ENCODE results near the gene UBE2E2.

UBE2E2 gene

DNA sequence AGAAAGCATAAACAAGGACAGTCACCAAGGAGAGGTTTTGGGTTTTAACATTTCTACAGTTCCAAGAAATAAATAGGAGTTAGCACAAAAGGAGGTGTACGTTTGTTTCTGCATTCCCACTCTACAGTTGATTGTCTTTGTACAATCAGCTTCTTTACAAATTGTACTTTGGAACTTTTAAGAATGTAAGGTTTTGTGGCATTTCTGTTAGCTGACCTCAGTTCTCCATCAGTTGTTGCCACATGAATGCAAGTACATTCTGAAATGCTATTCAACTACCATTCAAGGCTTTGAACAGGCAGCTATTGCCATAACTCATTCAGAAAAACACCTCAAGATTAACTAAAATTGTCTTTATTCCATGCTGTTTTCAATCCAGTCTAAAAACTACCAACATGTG lies 349.4 kb downstream of the UBE2E2 start:
- H3K27ac ChIP-seq (ENCODE audit: low read length), result no peak overlapping the region
- no peaks in the 10 kb centered on the region for H3K9me3 ChIP-seq (ENCODE audit: insufficient read depth, low read length, severe bottlenecking)
- no peak overlapping the region for H2AFZ ChIP-seq (ENCODE audit: low read depth, low read length)
- no peaks in the 10 kb centered on the region for H3K36me3 ChIP-seq (ENCODE audit: insufficient read depth, low read length)
- H4K20me1 ChIP-seq (ENCODE audit: insufficient read depth, low read length), result no peaks in the 10 kb centered on the region
- H3K79me2 ChIP-seq (ENCODE audit: insufficient read depth, low read length), result no peaks in the 10 kb centered on the region
- DNase-seq (no peak), ATAC-seq (ENCODE audit: insufficient read depth, low read depth) (no peak)
- no peak overlapping the region for H3K9ac ChIP-seq (ENCODE audit: low read depth, low read length)
- no peak overlapping the region for H3K4me3 ChIP-seq (ENCODE audit: low read depth in 1 of 2, low read length in 2 of 2)
- H3K4me2 ChIP-seq (ENCODE audit: insufficient read depth, low read length), result no peak overlapping the region
- H3K27me3 ChIP-seq (ENCODE audit: insufficient read depth, low read length, poor library complexity), result no peaks in the 10 kb centered on the region
- H3K4me1 ChIP-seq (ENCODE audit: insufficient read depth, low read length), result no peaks in the 10 kb centered on the region
- TF ChIP-seq, protein P1, sequence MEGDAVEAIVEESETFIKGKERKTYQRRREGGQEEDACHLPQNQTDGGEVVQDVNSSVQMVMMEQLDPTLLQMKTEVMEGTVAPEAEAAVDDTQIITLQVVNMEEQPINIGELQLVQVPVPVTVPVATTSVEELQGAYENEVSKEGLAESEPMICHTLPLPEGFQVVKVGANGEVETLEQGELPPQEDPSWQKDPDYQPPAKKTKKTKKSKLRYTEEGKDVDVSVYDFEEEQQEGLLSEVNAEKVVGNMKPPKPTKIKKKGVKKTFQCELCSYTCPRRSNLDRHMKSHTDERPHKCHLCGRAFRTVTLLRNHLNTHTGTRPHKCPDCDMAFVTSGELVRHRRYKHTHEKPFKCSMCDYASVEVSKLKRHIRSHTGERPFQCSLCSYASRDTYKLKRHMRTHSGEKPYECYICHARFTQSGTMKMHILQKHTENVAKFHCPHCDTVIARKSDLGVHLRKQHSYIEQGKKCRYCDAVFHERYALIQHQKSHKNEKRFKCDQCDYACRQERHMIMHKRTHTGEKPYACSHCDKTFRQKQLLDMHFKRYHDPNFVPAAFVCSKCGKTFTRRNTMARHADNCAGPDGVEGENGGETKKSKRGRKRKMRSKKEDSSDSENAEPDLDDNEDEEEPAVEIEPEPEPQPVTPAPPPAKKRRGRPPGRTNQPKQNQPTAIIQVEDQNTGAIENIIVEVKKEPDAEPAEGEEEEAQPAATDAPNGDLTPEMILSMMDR (IDR thresholded peaks at IDR 0.05; ENCODE audit: borderline replicate concordance, extremely low read depth, low read length, poor library complexity, severe bottlenecking), result no peak
- TF ChIP-seq EZH2 (IDR thresholded peaks at IDR 0.05; ENCODE audit: borderline replicate concordance, low read depth, low read length, severe bottlenecking), result no peak

DNA sequence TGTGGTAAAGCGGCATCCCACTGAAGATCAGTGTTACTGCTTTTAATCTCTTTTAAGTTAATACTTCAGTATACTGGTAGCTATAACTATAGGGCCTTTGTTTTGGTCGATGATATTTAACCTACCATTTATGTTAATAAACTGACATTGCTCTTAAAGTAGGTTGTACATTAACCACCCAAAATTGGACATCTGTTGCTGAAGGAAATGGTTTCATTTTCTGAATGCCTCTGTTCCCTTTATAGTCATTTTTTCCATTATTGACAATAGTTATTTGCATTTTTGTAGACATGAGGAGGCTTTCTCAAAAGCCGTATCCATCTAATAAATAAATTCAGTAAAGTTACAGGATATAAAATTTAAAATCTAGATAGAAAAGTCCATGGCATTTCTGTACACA lies 350.2 kb downstream of the UBE2E2 start:
- H3K4me1 ChIP-seq (ENCODE audit: insufficient read depth, low read length), result no peaks in the 10 kb centered on the region
- no peak overlapping the region for H3K4me2 ChIP-seq (ENCODE audit: insufficient read depth, low read length)
- H3K9ac ChIP-seq (ENCODE audit: low read depth, low read length), result no peak overlapping the region
- H3K9me3 ChIP-seq (ENCODE audit: insufficient read depth, low read length, severe bottlenecking), result no peaks in the 10 kb centered on the region
- H4K20me1 ChIP-seq (ENCODE audit: insufficient read depth, low read length), result no peaks in the 10 kb centered on the region
- no peak for DNase-seq
- no peaks in the 10 kb centered on the region for H3K36me3 ChIP-seq (ENCODE audit: insufficient read depth, low read length)
- TF ChIP-seq EZH2 (IDR thresholded peaks at IDR 0.05; ENCODE audit: borderline replicate concordance, low read depth, low read length, severe bottlenecking), result no peak
- TF ChIP-seq, protein P1 (IDR thresholded peaks at IDR 0.05; ENCODE audit: borderline replicate concordance, extremely low read depth, low read length, poor library complexity, severe bottlenecking), result no peak
- no peaks in the 10 kb centered on the region for H3K79me2 ChIP-seq (ENCODE audit: insufficient read depth, low read length)
- no peak for ATAC-seq (ENCODE audit: insufficient read depth, low read depth)
- no peaks in the 10 kb centered on the region for H3K27me3 ChIP-seq (ENCODE audit: insufficient read depth, low read length, poor library complexity)
- H3K4me3 ChIP-seq (ENCODE audit: low read depth in 1 of 2, low read length in 2 of 2), result no peak overlapping the region
- H2AFZ ChIP-seq (ENCODE audit: low read depth, low read length), result no peak overlapping the region
- H3K27ac ChIP-seq (ENCODE audit: low read length), result no peak overlapping the region

DNA sequence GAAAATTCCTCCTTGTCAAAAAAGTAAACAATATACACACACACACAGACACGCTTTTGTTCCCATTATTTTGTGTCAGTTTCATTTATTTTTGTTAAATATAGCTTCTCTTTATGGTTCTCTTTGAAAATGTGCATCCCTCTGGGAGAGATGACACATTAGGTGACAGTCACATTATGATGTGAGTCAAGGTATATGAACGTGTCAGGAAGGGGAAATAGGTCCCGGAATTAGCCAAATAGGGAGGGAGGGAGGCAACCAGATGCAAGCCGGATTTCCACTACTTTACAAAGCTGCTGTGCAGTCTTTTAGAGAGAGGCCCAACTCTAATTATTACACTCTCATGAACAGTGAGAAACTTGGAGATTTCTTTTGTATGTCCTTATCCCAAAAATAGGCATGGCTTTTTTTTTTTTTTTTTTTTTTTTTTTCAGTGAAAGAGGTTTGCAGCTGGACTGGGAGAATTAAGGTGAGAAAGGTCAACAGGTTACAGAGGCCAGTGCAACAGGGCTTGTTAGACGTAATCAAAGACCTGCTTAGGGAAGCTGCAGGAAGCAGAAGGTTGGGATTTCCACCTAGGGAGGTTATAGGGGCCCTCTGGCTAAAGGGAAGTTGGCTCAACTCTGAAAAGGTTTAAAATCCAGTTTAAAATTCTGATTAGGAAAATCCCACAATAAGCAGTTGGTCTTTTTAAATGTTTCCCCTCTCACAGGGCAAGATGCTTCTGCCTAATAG lies 362.1 kb downstream of the UBE2E2 start:
- H3K4me1 ChIP-seq (ENCODE audit: insufficient read depth, low read length), result no peaks in the 10 kb centered on the region
- ATAC-seq (ENCODE audit: insufficient read depth, low read depth), result no peak
- no peak for TF ChIP-seq EZH2 (IDR thresholded peaks at IDR 0.05; ENCODE audit: borderline replicate concordance, low read depth, low read length, severe bottlenecking)
- TF ChIP-seq, protein P1 (IDR thresholded peaks at IDR 0.05; ENCODE audit: borderline replicate concordance, extremely low read depth, low read length, poor library complexity, severe bottlenecking), result no peak
- no peak overlapping the region for H3K4me2 ChIP-seq (ENCODE audit: insufficient read depth, low read length)
- no peaks in the 10 kb centered on the region for H3K27me3 ChIP-seq (ENCODE audit: insufficient read depth, low read length, poor library complexity)
- no peak overlapping the region for H3K9ac ChIP-seq (ENCODE audit: low read depth, low read length)
- no peaks in the 10 kb centered on the region for H3K79me2 ChIP-seq (ENCODE audit: insufficient read depth, low read length)
- H3K9me3 ChIP-seq (ENCODE audit: insufficient read depth, low read length, severe bottlenecking), result no peaks in the 10 kb centered on the region
- no peaks in the 10 kb centered on the region for H3K36me3 ChIP-seq (ENCODE audit: insufficient read depth, low read length)
- no peak overlapping the region for H3K27ac ChIP-seq (ENCODE audit: low read length)
- H2AFZ ChIP-seq (ENCODE audit: low read depth, low read length), result no peak overlapping the region
- no peak for DNase-seq
- H3K4me3 ChIP-seq (ENCODE audit: low read depth in 1 of 2, low read length in 2 of 2), result no peak overlapping the region
- no peaks in the 10 kb centered on the region for H4K20me1 ChIP-seq (ENCODE audit: insufficient read depth, low read length)
